ENCODE data around the gene POLR1A.
A peak's percentile ranks its signal among the peaks of the same experiment; 100 is the strongest.

The POLR1A gene

DNA sequence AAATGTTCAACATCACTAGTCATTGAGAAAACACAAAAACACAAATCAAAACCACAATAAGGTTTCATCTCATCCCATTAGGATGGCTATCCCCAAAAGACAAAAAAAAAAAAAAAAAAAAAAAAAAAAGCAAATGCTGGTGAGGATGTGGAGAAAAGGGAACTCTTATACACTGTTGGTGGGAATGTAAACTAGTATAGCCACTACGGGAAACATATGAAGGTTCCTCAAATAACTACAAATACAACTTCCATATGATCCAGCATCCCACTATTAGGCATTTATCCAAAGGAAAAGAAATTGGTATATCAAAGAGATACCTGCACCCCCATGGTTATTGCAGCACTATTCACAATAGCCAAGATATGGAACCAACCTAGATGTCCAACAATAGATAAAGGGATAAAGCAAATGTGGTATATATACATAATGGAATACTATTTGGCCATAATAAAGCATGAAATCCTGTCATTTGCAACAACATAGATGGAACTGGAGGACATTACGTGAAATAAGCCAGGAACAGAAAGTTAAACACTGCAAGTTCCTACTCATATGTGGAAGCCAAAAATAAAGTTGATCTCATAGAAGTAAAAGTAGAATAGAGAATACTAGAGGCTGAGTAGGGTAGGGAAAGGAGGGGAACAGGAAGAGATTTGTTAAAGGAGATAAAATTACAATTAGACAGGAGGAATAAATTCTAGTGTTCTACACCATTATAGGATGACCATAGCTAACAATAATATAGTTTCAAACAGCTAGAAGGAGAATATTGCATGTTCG is 8.4 kb downstream of the POLR1A start:
- no peak for DNase-seq (ENCODE audit: low spot score)

DNA sequence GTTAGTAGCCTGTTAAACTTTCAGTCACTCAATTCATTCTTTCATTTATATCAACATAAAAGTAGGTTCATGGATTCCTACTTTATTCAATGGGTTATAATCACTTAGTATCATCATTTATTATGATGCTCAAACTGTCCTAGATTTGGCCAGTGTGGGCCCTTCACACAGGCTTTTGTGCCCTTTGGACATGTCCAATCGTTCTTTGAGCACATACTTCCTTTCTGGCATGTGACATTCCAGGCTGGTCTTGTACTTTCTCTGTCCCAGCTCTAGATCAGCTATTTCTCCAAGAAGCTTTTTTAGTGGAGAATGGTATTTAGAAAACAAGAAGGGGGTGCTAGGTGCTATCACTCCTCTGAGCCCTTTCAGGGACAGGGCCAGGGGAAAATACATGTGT is 11.5 kb downstream of the POLR1A start:
- DNase-seq (ENCODE audit: low spot score): no peak

DNA sequence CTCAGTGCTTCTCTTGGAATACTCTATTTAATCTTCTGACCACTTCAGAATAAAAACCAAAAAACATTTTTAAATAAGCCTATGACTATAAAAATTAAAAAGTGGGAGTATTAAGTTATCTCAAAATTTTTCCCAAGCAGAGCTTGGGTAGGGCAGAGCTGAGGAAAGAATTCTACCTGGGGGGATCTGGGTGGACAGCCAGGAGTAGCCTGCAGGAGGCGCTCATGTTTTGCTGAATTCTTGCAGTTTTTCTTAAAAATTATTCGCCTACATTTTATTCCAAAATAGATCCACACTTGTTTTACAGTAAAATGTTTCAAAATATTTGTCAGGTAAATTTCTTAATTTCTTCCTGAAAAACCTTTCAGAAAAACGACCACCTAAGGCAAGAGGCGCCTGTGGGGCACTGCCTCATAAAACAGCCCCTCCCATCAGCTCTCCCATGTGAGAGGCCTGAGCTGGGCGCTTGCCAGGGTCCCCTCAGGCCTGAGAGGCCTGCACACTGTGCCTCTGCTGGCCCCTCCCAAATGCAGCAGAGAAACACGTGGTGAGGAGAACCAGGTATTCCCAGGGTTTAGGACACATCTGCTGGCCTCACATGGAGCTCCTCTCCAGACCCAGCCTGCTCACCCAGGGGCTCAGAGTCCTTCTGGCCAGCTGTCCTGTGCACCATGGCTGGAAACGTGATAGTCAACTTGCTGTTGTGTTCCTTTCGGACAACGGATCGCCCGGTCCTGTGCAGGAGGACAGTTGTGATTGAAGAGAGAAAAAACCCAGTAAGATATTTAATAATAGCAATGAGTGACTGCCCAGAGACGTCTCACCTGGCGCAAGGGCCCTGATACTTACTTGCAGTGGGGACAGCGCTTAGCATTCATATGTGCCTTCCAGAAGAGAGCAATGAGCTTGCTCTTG is 17.5 kb downstream of the POLR1A start:
- DNase-seq (ENCODE audit: low spot score): no peak

DNA sequence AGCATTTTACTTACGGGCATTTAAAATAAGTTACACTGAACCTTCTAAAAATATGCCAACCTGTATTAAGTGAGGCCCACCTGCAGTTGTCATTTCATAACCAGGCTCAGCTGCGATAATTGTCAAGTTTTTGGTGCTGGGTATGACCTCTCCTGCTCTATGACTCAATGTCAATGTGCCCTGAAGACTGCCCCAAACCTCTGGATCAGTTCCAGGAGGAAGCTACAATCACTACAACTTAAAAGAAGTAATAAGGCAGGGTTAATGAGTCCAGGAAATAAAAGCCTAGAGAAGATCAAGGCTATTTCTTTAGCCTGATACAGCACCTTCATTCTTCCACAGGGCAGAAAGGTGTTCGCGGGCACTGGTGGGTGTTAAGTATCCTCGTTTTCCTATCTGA is 22.9 kb downstream of the POLR1A start:
- DNase-seq (ENCODE audit: low spot score): no peak

DNA sequence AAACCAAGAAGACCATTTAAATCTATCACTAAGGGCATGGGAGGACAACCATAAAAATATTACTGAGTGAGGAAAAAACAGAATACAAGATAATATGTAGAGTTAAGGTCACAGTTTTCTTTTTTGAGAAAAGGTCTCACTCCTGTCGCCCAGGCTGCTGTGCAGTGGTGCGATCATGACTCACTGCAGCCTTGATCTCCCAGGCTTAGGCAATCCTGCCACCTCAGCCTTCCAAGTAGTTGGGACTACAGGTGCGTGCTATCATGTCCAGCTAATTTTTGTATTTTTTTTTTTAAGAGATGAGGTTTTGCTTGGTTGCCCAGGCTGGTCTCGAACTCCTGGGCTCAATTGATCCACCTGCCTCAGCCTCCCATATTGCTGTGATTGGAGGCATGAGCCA is 24.0 kb downstream of the POLR1A start:
- no peak for DNase-seq (ENCODE audit: low spot score)

DNA sequence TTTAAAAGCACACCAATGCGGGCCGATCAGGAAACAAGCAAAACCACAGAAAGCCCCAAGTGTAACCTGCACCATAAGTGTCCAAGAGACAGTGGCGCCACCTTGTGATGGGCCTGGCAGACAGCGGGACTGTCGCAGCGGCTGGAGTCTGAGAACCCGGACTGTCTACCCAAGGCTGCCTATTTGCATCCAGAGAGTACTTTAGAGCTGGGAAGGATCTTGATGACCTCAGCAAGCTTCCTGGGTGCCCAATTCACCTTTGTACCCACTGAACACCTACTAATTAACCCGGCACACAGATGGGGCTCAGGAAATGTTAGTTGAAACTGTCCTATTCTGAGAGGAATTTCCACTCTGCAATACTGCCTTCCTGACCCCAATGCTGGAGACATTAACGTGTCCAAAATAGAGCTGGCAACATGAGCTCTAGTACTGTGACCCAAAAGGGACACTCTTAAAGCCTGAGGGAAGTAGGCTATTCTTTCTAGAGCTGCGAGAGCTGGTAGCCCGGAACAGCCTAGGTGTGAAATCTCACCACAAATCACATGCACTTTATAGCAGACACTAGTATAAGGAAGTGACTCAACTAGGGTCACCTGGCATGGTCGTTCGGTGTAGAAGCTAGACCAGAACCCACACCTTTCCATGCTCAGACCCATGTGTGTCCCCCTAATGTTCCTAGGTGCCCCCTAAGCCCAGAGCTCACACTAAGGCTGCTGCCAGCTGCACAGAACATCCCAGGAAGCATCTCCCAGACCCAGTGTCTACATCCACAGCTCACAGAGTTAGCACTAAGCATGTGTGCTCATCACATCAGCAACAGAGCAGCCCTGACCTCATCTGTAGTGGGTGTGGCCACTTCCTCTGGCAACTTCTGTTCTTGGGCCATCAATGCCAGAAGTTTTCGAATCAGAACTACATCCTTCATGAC is 25.4 kb downstream of the POLR1A start:
- DNase-seq (ENCODE audit: low spot score): peak; percentile 75

DNA sequence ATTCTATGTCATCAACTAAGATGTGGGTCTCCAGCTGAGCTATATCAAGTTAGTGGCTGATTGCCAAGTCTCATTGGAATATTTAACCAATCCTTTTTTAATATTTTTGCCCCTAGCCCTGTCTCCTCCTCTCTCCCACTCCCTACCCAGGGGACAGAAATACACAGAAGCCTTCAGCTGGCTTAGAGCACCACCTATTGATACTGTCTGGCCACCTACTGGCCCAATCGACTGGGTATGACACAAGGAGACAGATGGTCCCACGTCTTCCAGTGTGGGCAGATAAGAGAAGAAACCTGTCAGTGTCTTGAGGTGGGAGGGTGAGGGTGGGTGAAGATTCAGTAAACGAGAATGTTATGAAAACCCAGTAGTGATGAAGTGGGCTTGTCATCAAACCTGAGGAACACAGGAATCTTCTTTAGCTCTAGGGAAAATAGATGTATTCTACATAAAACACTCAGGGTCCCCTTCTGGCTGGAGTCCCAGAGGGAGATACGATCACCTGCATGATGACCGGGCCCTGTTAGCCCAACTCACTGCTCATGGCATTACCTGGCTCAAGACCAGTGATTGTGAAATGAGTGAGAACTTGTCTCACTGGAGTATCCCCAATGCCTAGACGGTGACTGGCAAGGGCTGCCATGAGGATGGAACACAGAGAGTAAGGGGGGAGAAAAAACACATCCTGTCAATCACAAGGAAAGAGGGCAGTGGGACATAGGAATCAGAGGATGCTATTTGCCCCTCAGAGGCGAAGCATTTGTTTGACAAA is 26.7 kb downstream of the POLR1A start:
- DNase-seq (ENCODE audit: low spot score): peak; percentile 58

DNA sequence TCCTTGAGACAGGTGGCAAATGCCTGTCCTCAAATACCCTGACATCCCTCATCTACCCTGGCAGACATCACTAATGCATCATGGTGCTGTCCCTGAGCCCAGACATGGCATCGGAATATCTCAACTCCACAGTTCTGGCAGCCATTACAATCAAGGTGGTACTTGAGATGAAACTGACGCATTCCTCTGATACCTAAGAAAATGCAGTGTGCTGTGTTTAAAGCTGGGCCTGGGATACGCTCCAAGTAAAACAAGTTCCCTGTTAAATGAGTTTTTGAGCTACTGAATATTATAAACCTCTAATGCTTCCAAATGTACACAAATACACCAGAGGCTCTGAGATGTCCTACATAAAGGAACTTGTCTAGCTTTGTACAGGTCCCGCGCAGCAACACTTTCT is 29.8 kb downstream of the POLR1A start:
- no peak for DNase-seq (ENCODE audit: low spot score)

DNA sequence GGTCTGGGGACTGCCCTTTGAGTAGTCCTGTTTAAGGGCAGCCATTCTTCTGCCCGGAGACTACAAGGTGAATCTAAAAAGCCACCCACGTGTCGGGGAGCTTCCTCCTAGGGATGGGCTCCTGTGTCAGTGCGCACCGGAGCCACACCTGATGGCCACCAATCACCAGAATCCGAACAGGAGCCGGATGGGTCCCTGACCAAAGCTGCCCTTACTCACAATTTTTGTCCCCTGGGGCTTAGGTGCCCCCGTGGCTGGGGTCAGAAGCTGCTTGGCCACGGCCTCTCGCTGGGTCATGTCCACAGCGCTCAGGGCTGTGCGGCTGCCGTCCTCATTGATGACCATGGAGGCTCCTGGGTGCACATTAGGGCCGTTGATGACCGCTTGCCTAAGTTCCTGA is 30.9 kb downstream of the POLR1A start:
- no peak for DNase-seq (ENCODE audit: low spot score)

DNA sequence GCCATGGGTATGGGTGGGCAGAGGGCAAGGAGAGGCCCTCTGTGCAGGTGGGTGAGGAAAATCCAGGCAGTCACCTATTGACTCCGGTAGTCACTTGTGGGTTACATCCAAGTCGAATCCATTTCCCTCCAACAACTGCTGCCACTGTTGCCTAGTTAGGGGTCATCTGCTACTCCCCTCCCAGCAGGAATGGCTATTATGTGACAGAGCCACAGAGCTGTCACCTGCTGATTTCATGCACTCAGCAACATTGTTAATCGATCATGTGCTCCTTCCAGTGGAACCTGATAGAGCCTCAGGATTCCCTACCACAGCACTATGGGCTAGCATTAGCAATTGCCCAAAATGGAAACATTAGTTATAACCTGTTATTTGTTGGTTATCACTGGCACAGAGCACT is 31.4 kb downstream of the POLR1A start:
- no peak for DNase-seq (ENCODE audit: low spot score)

DNA sequence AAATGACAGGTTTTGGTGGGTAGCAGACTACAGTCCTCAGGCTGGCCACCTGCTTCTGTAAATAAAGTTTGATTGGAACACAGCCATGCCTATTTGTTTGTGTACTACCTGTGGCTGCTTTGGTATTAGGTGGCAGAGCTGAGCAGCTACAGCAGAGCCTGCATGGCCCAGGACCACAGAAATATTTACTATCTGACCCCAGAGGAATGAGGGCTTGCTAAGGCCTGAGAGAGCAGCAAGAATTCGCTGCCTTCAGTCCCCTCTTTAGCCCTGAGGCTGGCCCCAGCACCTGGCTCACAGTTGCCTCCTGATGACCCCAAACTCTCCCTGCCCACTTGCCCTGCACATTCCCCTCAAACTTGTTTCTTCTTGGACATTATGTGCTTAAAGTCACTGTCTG is 32.5 kb downstream of the POLR1A start:
- no peak for DNase-seq (ENCODE audit: low spot score)

DNA sequence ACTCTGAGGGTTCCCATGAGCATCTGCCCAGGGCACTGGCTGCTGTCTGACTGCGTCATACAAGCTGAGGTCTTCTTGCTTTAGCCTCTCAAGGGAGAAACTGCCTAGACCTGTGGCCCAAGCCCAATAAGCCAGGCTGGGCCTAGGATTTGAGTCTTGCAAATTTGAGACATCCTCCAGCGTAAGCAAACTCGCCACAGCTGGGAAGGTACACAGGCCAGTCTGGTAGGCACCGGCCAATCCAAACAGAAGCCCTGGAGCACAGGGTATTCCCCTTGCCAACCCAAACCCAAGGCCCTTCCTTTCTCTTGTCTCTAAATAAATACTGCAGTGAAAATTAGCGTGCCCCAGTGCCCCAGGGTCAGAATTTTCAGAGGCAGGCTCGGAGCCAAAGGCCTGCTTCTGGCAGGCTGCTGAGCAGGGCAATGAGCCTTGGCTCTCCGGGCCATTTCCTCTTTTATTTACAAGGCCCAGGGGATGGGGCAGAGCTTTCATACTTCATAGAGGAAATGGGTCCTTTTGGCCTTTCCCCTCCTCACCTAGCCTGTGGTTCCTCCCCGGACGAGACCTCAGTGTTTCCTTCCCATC is 33.3 kb downstream of the POLR1A start:
- peak; percentile 33 for DNase-seq (ENCODE audit: low spot score)

DNA sequence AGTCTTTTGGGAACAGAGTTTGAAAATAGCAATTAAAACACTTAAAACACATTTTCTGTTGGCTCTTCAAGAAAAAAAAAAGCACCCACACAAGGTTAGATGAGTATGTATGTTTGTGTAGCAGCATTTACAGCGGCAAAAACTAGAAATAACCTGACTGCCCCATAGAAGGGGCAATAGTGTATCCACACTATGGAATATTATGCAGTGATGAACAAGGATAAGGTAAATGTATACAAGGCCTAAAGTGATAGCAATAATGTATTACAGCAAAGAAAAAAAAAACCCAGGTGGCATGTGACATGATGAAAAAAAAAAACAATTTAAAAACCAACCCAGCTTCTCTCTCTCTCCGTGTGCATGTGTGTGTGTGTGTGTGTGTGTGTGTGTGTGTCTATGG is 34.8 kb downstream of the POLR1A start:
- no peak for DNase-seq (ENCODE audit: low spot score)

DNA sequence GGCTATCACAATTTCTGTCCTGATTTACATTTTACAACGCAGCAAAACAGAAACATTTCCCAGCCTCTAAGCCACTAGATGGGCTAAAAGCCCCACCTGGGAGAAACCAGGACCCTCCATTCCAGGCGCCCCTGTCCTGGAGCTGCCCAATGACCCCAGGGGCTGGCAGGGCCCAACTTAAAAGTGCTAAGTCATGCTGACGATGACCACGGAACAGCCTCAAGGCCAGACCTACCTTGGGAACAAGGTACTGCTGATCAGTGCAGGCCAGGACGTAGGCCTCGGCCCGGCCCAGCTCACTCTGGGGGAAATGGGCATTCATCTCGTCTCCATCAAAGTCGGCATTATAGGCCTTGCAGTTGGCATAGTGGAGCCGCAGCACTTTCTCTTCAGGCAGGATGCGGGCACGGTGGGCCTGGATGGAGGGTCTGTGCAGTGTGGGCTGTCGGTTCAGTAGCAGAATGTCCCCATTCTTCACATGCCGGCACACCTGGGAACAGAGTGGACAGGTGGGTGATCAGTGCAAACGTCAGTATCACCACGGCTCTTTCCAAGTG is 35.8 kb downstream of the POLR1A start:
- DNase-seq (ENCODE audit: low spot score): no peak

DNA sequence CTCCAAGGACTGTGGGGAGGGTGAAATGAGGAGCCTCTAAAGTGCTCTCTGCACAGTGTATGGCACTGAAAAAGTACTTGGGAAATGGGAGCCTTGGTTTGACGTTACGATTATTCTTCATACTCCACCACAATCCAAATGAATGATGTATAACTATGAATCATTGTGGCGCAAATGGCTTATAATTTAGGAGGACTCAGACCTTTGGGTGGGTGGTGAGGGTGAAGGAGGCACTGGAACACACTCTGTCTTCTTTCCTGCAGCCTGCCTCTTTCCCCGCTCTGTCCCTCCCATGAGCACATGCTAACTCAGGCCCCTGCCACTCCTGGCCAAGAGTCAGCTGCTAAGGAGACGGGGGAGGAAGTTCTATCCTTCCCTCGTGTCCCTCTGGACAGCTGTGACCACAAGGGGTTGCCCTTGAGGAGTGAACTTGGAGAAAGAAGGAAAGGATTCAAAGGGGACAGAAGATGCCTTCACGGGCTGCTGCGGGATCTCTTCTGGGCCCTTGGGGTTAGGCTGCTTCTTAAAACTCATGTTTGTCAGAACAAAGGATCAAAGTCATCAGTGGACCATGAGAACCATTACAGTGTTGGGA is 36.5 kb downstream of the POLR1A start:
- no peak for DNase-seq (ENCODE audit: low spot score)

DNA sequence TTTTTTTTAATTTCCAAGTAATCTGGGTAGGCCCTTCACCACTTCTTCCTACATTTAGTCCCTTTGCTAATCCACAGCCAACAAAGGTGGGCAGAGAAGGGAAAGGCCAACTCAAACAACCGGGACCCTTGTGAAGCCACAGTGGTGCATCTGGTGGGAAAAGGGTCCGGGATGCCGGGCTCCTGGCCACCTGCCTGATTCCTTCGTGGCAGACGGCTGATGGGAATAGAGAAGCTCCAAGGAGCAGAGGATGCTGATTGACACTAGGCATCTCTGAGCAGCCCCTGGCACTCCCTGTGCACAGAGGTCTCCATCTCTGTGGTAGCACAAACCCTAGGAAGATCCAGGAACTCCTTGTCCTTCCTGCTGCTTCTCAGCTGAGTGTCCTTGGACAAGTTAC is 37.0 kb downstream of the POLR1A start:
- no peak for DNase-seq (ENCODE audit: low spot score)

DNA sequence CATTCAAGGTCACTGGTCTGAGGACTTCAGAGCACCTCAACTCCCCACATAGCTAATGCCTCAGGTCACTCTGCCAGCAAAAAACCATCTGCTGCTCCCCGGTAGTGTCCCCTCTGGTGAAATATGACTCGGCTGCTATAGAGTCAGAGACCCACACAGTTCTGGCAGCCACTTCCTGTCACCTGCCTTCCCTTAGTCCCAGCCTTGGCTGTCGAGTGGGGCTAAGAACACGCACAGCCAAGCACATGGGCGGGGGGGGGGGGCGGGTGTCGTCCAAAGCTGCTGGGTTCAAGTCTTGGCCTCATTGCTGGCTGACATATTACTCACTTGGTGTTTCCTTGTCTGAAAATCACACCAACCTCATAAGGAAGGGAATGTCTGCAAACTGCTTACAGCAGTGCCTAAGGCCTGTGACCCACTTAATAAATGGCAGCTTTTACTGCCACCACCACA is 37.5 kb downstream of the POLR1A start:
- peak; percentile 40 for DNase-seq (ENCODE audit: low spot score)

DNA sequence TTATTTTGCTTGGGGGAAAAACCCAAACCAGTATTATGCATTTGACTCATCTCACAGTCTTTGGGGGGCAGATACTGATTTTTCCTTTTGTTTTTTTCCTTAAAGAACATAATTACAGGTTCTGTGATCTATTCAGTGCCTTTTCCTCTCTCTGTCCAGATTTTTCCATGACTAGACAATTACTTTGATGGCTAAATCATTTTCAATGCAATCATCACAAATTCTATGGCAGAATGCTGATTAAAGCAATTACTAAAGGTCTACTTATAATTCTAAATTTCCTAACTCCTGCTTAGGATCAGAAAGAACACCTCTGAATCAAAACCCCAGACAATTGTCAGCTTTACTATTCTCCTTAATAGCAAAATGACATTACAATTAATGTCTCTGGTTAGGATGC is 38.8 kb downstream of the POLR1A start:
- no peak for DNase-seq (ENCODE audit: low spot score)

DNA sequence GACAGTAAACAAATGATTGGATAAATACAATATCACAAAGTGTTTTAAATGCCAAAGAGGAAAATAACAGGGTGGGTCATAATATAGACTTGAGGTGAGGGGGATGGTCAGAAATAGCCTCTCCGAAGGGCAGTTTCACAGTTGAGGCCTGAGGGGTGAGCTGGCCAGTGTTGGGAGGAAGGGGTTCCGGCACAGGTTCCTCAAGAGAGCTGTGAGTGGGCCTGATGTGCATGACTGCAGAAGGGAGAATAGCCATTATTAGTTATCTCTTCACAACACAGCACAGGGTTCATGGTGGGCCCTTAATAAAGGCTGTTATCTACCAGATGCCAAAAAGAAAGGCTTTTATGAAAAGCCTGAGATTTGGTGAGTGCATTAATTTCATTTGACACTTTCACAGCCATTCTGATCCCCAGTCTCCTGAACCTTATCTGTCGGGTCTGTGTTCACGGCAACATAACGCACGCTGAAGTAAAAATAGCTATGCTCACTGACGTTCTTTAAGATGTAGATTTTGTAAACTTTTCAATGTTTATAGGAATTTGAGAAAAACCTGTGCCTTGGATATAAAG is 39.6 kb downstream of the POLR1A start:
- no peak for DNase-seq (ENCODE audit: low spot score)

DNA sequence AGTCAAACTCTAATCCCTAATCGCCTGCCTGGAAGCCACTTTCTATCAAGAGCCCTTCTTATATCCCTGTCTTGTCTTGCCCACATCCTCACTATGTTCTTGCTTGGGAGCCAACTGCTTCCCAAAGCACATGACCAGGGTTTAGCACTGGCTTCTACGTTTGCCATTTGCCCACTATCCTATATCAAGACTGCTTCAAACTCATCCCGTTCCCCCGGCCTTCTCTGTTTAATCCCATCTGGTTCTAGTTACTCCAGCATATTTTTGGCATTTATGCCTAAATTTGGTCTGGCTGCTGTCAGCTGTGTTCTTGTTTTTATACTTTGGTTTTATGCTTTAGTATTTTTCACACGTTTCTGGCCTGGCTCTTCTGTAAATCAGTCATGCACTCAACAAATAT is 40.2 kb downstream of the POLR1A start:
- DNase-seq (ENCODE audit: low spot score): peak; percentile 65

Data from AG08395 (cell line).